OCI-LY3 (cell line): ENCODE data around the gene NSUN3.
A peak's percentile ranks its signal among the peaks of the same experiment; 100 is the strongest.
"Not testable (repeated sequence)": the region's sequence is repeated elsewhere in the genome, so short reads cannot be mapped to it uniquely, and the experiment has no call there.

Experiments used
- H2AFZ ChIP-seq: fragments of 200-600, 300-600 bp; shearing (Covaris generic); 2 replicates; pipeline ENCODE4 v1.6.0; 2014; ENCODE audit warnings: antibody characterized with exemption, low read depth, low read length
- H3K27ac ChIP-seq: fragments of 200-600, 300-600 bp; sonication (generic); 2 replicates; pipeline ENCODE4 v1.5.1; 2014; ENCODE audit warnings: mild to moderate bottlenecking, low read length, moderate library complexity, mixed read lengths
- H3K27me3 ChIP-seq: fragments of 200-600, 300-600 bp; sonication (generic); 2 replicates; pipeline ENCODE4 v1.6.1; 2014; ENCODE audit warnings: low read depth, low read length, mixed read lengths
- H3K36me3 ChIP-seq: fragments of 200-600, 300-600 bp; sonication (generic); replicated peaks from 2 replicates; pipeline ENCODE3; 2014; ENCODE audit warnings: low read depth, low read length, mixed read lengths
- H3K4me1 ChIP-seq: fragments of 300-600, 200-600 bp; sonication (generic); 2 replicates; pipeline ENCODE4 v1.6.1; 2014; ENCODE audit warnings: low read length, mixed read lengths
- H3K4me2 ChIP-seq: fragments of 200-600, 300-600 bp; sonication (generic); 2 replicates; pipeline ENCODE4 v1.6.1; 2014; ENCODE audit warnings: low read length, mixed read lengths
- H3K4me3 ChIP-seq: fragments of 300-600, 200-600 bp; sonication (generic); 2 replicates; pipeline ENCODE4 v1.5.1; 2014; ENCODE audit warnings: antibody characterized with exemption, mild to moderate bottlenecking, low read length, moderate library complexity
- H3K79me2 ChIP-seq: fragments of 300-600, 200-600 bp; shearing (Covaris generic); 2 replicates; pipeline ENCODE4 v1.6.1; 2014; ENCODE audit warnings: mild to moderate bottlenecking, low read length, mixed read lengths
- H3K9ac ChIP-seq: fragments of 300-600, 200-600 bp; shearing (Covaris generic); 2 replicates; pipeline ENCODE4 v1.6.0; 2014; ENCODE audit warnings: mild to moderate bottlenecking, low read length, moderate library complexity
- H3K9me3 ChIP-seq: fragments of 200-600, 300-600 bp; shearing (Covaris generic); 2 replicates; pipeline ENCODE4 v1.6.1; 2014; ENCODE audit warnings: low read length, mixed read lengths; ENCODE audit not compliant: insufficient read depth
- H4K20me1 ChIP-seq: fragments of 200-600, 300-600 bp; sonication (generic); 2 replicates; pipeline ENCODE4 v1.6.1; 2016; ENCODE audit warnings: low read length, mixed read lengths; ENCODE audit not compliant: insufficient read depth
- CTCF ChIP-seq: fragments of 200-600, 300-600 bp; sonication (generic); IDR thresholded peaks from 2 replicates; pipeline ENCODE4 v1.5.1; 2014; ENCODE audit warnings: antibody characterized with exemption, low read length, low read depth
- EZH2phosphoT487 ChIP-seq: fragments of 200-600 bp; shearing (Covaris generic); IDR thresholded peaks from 2 replicates; pipeline ENCODE4 v1.6.1; 2018; ENCODE audit warnings: antibody characterized with exemption, mixed run types, low read depth

Gene NSUN3

GRCh38 chr3:94069194-94069813, 6.4 kb downstream of the NSUN3 start:
- TF ChIP-seq EZH2phosphoT487 (no peak), CTCF (peak; percentile 70)
- H3K9ac ChIP-seq: no peak overlapping the region

GRCh38 chr3:94070341-94070911, 7.6 kb downstream of the NSUN3 start:
- no peaks in the 10 kb centered on the region for H3K9me3 ChIP-seq
- peak overlapping the region; percentile 88 for H3K4me2 ChIP-seq
- peak overlapping the region; percentile 65 for H3K4me3 ChIP-seq
- H4K20me1 ChIP-seq: no peaks in the 10 kb centered on the region
- H3K27ac ChIP-seq: peak overlapping the region; percentile 93
- TF ChIP-seq CTCF (no peak), EZH2phosphoT487 (no peak)
- H3K79me2 ChIP-seq: peaks cover 13% of the 10 kb centered on the region
- peak overlapping the region; percentile 49; the same call in 1 of the 2 replicates for H3K9ac ChIP-seq
- H2AFZ ChIP-seq: no peak overlapping the region
- H3K36me3 ChIP-seq: peaks cover 12% of the 10 kb centered on the region
- no peaks in the 10 kb centered on the region for H3K27me3 ChIP-seq
- peaks cover 52% of the 10 kb centered on the region for H3K4me1 ChIP-seq

More at GRCh38 chr3:94069194-94069813, 6.4 kb downstream of the NSUN3 start:
- Histone ChIP-seq H3K79me2 (peaks cover 22% of the 10 kb centered on the region), H3K27ac (peak overlapping the region; percentile 93), H3K4me3 (no peak overlapping the region), H4K20me1 (no peaks in the 10 kb centered on the region), H3K4me2 (peak overlapping the region; percentile 88), H3K4me1 (peaks cover 52% of the 10 kb centered on the region), H3K36me3 (peaks cover 12% of the 10 kb centered on the region), H2AFZ (no peak overlapping the region), H3K9me3 (no peaks in the 10 kb centered on the region), H3K27me3 (no peaks in the 10 kb centered on the region)

- Histone ChIP-seq H3K9ac (peak overlapping the region; percentile 47), H3K27me3 (no peaks in the 10 kb centered on the region), H3K4me1 (peaks cover 42% of the 10 kb centered on the region), H3K36me3 (peaks cover 17% of the 10 kb centered on the region), H3K79me2 (peaks cover 13% of the 10 kb centered on the region), H3K4me3 (peak overlapping the region; percentile 65), H3K4me2 (peak overlapping the region; percentile 88), H2AFZ (no peak overlapping the region), H4K20me1 (no peaks in the 10 kb centered on the region), H3K9me3 (no peaks in the 10 kb centered on the region), H3K27ac (peak overlapping the region; percentile 93)
- TF ChIP-seq CTCF (no peak), EZH2phosphoT487 (no peak)
Measured at GRCh38 chr3:94071713-94072284, 8.9 kb downstream of the NSUN3 start.

GRCh38 chr3:94076055-94076454, 13.2 kb downstream of the NSUN3 start:
- Histone ChIP-seq H3K9me3 (no peaks in the 10 kb centered on the region), H4K20me1 (no peaks in the 10 kb centered on the region), H3K9ac (no peak overlapping the region), H3K79me2 (peaks cover 13% of the 10 kb centered on the region), H3K36me3 (peaks cover 9% of the 10 kb centered on the region), H3K4me1 (peaks cover 19% of the 10 kb centered on the region), H2AFZ (no peak overlapping the region), H3K27me3 (no peaks in the 10 kb centered on the region), H3K27ac (no peak overlapping the region), H3K4me2 (no peak overlapping the region), H3K4me3 (no peak overlapping the region)
- TF ChIP-seq CTCF: no peak
- TF ChIP-seq EZH2phosphoT487: no peak

DNA sequence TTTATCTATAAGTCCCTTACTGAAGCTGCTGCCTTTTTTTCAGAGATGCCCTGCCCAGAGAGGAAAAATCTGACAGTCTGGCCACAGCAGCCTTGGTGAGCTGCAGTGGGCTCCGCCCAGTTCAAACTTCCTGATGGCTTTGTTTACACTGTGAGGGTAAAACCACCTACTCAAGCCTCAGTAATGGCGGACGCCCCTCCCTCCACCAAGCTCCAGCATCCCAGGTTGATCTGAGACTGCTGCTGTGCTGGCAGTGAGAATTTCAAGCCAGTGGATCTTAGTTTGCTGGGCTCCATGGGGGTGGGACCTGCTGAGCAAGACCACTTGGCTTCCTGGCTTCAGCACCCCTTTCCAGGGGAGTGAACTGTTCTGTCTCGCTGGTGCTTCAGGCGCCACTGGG, 17.7 kb downstream of the NSUN3 start:
- H3K4me3 ChIP-seq, H3K27me3 ChIP-seq, H3K9me3 ChIP-seq, H3K36me3 ChIP-seq, H3K4me1 ChIP-seq, H3K9ac ChIP-seq, H3K4me2 ChIP-seq, H4K20me1 ChIP-seq, H2AFZ ChIP-seq, H3K79me2 ChIP-seq, H3K27ac ChIP-seq: not testable (repeated sequence)
